Stimulated activated CD8-positive, alpha-beta memory T cell treated with anti-CD3 and anti-CD28 coated beads, Interleukin-4, amount 100 ng/mL, for 48 hours (primary cell): ENCODE results near the gene MAD1L1.
A peak's percentile ranks its signal among the peaks of the same experiment; 100 is the strongest.

Source experiments
- DNase-seq: peaks from one replicate; pipeline ENCODE4 v3.0.0-alpha.2; 2020

Gene MAD1L1

DNA sequence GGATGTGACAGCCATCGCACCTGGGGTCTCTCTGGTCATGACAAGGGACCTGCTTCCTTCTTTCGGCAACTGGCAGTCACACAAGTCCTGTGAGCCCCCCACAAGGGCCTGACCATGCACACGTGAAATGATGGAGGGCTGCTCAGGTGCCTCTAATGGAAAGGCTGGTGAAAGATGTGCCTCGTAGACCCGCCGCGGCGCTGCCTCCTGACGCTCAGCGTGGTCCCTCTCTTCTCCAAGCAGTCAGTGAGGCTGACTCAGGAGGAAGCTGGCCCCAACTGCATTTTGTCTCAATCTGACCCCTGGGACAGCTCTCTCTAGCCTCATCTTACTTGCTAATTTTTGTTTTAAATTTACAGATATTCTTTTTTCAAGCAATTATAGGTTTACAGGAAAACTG, 100.9 kb downstream of the MAD1L1 start:
- DNase-seq: no peak

DNA sequence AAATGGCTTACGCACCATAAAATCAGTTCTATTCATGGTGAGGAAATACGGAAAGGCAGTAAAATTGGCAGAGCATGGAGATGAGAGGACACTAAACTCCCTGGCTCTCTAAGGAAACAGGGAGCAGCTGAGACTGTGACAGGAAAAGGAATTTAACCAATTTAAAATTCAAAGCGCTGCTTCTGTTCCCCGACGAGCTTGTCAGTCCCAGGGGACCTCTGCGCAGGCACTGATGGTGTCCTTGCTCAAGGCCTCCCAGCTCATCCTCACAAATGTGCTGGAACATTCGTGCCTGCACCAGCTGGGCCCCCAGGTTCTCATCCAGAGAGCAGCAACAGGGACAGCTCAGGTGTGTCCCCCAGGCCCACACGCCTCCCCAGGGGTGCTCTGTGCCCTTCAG, 101.4 kb downstream of the MAD1L1 start:
- DNase-seq: no peak

DNA sequence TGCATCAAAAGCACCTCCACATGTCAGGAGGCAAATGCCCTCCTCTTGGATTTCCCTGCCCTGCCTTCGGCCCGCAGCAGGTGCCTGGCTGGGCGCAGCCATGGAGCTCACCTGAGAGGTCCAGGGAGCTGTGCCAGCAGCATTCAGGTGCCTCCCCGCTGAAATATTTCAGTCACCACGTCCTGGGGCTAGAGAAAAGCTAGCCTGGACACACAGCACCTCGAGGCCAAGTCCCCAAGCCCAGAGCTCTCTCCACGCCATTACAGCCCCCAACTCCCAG, 102.7 kb downstream of the MAD1L1 start:
- DNase-seq: no peak

DNA sequence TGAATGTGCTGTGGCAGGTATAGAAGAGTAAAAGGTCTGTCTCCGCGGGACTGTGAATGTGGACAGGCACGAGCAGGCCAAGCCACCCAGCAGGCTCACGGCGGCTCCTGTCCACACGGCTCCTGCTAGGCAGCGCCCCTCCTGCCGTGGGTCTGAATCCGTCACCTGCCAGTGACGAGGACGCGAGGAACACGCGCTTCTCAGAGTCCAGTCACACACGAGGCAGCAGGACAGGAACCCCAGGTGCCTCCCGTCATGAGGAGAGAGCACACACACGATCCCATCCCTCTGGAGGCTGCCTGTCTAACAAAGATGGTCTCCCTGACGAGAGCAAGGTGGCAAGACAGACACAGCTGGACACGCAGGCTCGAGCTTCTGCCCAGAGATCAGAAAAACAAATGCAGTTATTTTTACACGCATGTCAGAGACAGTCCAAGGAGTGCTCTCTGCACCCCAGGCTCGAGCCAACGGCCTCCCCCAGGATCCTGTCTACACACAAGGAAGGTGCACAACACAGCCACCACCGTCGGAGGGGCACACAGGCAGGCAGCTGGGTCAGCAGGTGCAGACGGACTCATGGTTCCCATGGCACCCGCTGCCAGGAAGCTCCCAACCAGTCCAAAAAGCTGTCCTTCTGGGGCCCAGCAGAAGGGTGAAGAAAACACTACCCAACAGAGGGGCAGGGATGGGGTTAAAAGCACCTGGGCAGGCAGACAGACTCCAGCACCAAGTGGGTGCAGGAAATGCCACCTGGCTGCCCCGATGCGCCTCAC, 103.2 kb downstream of the MAD1L1 start:
- DNase-seq: no peak

DNA sequence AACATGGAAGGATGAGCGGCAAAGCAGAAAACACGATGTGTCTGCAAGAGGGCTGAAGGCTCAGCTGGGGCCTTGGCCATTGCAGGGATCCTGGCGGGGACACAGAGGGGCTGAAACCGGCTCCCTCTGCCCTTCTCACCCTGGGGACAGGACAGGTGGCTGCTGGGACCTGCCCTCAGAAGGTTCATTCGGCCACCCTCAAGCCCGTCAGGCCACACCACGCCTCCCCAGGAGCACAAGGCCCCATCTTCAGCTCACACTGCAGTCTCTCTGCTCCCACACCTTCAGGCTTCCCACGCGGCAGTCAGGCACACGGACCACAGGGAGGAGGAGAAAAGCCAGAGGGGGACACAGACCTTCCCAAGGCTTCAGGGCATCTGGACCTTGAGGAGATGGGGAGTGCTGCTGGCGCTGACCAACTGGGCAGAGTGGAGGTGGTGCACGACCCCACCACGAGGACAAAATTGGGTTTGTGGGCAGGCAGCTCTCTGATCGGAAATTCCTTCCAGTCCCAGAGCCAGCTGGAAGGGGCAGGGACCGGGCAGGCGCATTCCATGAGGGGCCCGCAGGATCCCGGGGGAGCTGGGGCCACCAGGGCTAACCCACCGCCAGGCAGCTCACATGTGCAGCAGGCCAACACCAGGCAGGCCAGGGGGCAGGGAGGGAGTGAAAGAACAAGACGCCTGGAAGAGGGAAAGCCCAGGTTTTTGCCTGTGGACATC, 104.0 kb downstream of the MAD1L1 start:
- DNase-seq: no peak

GRCh38 chr7:2126621-2127020, 106.1 kb downstream of the MAD1L1 start:
- DNase-seq: no peak

DNA sequence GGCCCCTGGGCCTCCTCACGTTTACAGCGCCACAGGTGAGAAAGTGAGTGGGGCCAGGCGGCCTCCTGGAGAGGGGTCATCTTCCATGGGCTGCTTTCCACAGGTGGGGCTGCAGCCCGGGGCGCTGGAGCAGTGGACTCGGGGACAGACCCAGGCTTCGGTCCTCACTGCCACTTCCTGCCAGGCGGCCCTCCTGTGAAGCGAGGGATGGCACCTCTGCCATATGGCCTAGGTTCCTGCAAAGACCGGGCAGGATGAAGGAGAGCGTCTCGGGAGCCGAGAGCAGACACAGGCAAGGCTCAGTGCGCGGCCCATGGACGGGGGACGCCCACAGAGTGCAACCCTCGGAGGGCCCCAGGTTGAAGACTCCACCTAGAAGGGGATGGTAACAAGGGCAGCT, 106.8 kb downstream of the MAD1L1 start:
- no peak for DNase-seq

DNA sequence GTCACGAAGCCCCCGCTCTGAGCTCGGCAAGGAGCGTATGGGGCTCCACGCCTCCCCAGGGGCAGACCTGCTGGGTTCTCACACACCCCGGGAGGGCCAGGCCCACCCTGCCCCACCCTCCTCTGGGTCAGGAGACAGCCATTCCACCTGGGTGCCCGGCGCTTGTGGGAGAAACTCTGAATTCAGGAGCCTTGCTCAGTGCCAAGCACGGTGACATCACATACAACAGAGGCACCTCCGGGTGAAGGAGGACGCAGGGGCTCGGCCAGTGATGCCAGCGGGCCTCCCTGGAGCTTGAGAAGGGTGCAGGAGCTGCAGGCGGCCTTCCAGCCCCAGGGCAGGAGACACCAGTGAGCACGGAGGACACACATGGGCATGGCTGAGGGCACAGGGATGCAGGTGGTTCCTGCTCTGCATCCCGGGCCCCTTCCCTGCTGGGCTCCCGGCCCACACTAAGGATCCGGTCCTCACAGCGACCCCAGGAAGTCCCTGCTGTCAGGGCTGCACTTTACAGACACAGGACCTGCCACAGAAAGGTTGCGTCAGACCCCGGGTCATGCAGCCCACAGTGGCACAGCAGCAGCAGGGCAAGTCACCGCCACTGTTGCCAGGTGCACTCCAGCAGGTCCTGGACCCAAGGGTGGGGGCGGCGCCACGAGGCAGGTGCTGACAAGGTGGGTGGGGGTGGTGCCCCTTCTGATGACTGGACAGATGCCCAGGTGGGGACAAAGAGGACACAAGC, 108.0 kb downstream of the MAD1L1 start:
- DNase-seq: no peak

- no peak for DNase-seq
Measured at GRCh38 chr7:2123916-2124315, 108.8 kb downstream of the MAD1L1 start.

- DNase-seq: no peak
Measured at GRCh38 chr7:2123360-2123759, 109.4 kb downstream of the MAD1L1 start.

DNA sequence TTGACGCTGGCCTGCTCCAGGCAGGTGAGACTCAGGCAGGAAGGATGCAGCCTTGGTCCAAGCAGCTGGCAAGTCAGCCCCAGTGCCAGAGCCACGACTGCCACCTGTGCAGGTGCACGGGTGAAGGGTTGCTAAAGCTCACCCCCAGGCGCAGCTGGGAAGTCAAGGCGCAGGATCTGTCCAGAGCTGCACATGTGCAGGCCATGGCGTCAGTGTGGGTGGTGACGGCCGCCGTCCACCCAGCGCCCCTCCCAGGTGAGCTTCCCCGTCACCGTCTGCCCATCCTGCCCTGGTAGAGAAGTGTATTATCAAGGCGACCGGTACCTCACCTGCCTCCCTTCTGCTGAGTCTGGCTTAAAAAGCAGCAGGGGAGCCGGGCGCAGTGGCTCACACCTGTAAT, 110.1 kb downstream of the MAD1L1 start:
- DNase-seq: no peak

GRCh38 chr7:2120841-2121830, 111.6 kb downstream of the MAD1L1 start:
- DNase-seq: no peak

GRCh38 chr7:2120251-2120660, 112.5 kb downstream of the MAD1L1 start:
- DNase-seq: peak; percentile 53

DNA sequence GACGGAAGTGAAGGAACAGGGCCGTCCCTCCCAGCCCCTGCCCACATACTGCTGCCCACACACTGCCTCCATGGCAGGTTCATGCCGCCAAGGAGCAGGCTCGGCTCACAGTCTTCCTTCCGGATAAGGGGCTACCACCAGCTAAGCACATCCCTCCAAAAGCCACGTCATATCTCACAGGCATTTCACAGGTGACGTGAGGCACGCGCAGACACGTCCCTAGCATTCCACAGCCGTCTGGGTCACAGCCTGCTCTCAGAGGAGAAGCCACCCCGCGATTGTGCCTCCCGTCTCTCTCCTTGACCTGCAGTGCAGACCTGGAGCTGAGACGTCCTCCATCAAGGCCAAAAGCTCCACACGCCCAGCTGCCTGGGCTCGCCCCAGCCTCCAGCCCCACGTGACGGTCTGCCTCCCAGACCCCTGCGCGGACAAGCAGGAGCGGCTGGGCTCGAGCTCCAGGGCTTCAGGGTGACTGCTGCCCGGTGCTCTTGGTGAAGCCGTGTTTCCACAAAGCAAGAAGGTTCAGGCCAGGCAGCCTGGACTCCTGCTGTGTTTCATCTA, 114.0 kb downstream of the MAD1L1 start:
- no peak for DNase-seq

DNA sequence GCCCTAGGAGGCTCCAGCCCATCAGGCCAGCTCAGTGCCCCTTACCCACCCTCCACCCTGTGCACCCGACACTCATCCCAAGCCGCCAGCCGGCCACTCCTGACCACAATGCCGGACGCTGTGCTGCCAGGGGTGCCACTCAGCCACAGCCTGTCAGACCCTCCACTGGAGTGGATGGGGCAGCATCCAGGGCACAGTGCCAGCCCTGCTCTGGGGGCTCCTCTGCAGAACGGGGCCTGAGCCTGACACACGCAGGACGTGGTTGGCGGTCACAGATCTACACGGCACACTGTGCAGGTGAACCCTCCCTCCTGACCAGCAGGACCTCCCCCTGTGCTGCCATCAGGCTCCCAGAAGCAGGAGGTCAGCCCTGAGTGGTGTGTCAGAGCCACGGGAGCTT, 114.7 kb downstream of the MAD1L1 start:
- no peak for DNase-seq

GRCh38 chr7:2117646-2118045, 115.1 kb downstream of the MAD1L1 start:
- DNase-seq: no peak

DNA sequence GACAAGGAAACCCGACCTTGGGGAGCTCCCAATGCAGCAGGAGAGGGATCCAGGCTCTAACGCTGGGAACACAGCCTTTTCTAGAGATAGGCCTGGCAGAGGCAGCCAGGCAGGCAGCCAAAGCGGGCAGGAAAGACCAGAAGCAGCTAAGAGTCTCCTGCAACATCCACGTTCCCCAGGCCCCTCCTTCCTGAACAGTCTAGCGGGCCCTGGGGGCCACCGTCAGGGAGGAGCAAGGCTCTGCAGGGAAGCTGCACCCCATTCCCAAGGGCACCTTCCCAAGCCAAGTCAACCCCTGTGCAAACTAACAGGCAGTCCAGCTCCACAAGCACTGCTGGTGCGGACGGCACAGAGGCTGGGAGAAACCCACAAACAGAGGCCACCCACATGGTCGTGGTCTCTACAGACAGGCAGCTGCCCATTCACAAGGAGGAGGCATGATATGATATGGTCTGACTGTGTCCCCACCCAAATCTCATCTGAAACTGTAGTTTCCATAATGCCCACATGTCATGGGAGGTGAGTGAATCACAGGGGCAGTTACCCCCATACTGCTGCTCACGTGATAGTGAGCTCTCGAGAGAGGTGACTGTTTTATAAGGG, 115.7 kb downstream of the MAD1L1 start:
- no peak for DNase-seq

DNA sequence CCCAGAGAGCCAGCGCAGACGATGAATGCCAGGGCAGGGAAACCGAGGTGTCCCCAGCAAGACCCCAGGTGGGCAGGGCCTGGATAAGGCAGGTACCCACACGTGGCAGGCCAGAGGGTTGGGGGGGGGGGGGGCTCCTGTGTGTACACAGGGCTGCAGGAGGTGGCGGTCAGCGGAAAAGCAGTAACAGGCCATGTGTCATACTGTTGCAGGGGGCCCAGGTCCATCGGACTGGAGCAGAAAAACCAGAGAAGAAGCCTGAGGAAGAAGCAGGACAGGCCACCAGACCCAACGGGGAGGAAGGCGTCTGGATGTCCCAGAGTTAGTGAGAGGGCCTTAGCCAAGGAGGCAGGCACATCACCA, 116.3 kb downstream of the MAD1L1 start:
- DNase-seq: no peak

DNA sequence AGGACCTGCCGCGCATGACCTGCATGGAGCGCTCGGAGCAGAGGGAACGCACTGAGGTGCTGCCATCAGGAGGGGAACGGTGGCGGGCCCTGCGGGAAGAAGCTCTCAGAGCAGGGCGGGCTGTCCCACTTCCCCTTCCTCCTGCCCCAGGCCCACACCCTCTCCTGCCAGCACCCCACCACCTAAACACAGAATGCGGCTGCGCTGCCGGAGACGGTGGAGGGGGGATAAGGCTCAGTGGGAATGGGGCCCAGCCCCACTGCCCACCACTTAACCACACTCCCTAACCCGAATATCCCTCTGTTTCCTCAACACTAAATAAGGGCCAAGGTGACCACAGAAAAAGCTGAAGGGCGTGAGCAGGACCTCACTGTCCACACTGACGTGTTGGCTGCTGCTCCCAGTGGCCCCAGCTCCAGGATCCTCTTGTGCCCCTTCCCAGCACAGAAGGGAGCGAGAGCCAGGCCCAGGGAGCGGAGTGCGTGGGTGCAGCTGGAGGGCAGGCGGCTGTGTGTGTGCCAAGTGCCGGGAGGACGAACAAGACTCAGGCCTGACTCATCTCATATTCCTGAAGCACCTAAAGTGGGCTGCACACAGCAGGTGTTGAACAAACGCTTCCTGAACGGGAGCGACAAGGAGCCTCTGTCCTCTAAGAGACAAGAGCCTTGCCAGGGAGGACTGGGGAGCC, 116.8 kb downstream of the MAD1L1 start:
- no peak for DNase-seq

GRCh38 chr7:2114926-2115759, 117.6 kb downstream of the MAD1L1 start:
- DNase-seq: no peak

GRCh38 chr7:2114052-2114451, 118.7 kb downstream of the MAD1L1 start:
- no peak for DNase-seq
